K562 (cell line): ENCODE results near the gene C1orf167. TPM values are rescaled to one million over a fixed set of nuclear protein-coding genes. Genes with fewer than 3 reads are reported as not detected.

Experiments used
- CBX1 ChIP-seq: sonication (generic); IDR thresholded peaks from 2 replicates; pipeline ENCODE4 v1.6.1; 2016; ENCODE audit warnings: antibody characterized with exemption, low read depth, mild to moderate bottlenecking
- CCAR2 ChIP-seq: fragments of 200-400 bp; formaldehyde crosslinking; IDR thresholded peaks from 2 replicates; pipeline ENCODE4 v1.6.1; 2017; ENCODE audit warnings: mild to moderate bottlenecking, low read depth, low read length
- EGR1 ChIP-seq: fragments of 450-650 bp; conservative IDR thresholded peaks from 2 replicates; pipeline ENCODE4 v1.6.1; 2017; ENCODE audit warnings: mild to moderate bottlenecking
- KHSRP ChIP-seq: fragments of 450-650 bp; IDR thresholded peaks from 2 replicates; pipeline ENCODE4 v1.6.1; 2017
- PTBP1 ChIP-seq: fragments of 200-400 bp; formaldehyde crosslinking; IDR thresholded peaks from 2 replicates; pipeline ENCODE4 v1.6.1; 2017; ENCODE audit warnings: low read depth, low read length
- RBM15 ChIP-seq: fragments of 200-400 bp; formaldehyde crosslinking; IDR thresholded peaks from 2 replicates; pipeline ENCODE4 v1.6.1; 2018; ENCODE audit warnings: mild to moderate bottlenecking, low read length, moderate library complexity; ENCODE audit not compliant: insufficient read depth
- RBM25 ChIP-seq: fragments of 200-400 bp; formaldehyde crosslinking; IDR thresholded peaks from 2 replicates; pipeline ENCODE4 v1.6.1; 2018; ENCODE audit warnings: low read length, low read depth, moderate library complexity; ENCODE audit not compliant: severe bottlenecking
- SIN3B ChIP-seq: fragments of 450-650 bp; IDR thresholded peaks from 2 replicates; pipeline ENCODE4 v1.6.1; 2017; ENCODE audit warnings: low read depth, mild to moderate bottlenecking, moderate library complexity
- SMARCA5 ChIP-seq: fragments of 450-650 bp; IDR thresholded peaks from 2 replicates; pipeline ENCODE4 v1.6.1; 2016
- ZFP36 ChIP-seq: fragments of 150-350 bp; IDR thresholded peaks from 2 replicates; pipeline ENCODE4 v1.6.1; 2018; ENCODE audit warnings: low read length, low read depth; ENCODE audit not compliant: partially characterized antibody
- ZNF316 ChIP-seq: fragments of 450-650 bp; IDR thresholded peaks from 2 replicates; pipeline ENCODE4 v1.6.1; 2016
- polyA plus RNA-seq, 8 experiments: library from polyadenylated mRNA; depleted of rRNA in 4 of 8; stranded (reverse) in 5 of 8; unstranded in 3 of 8; fragments of >200 nt; fragmentation: Nextera tagmentation in 2 of 8; fragmentation: Illumina TruSeq in 1 of 8; extraction: Ambion mirVana in 2 of 8; extraction: Trizol in 1 of 8; gene quantifications; 2 replicates each; pipeline versions ENCODE4 v1.2.1 to v1.2.3, GENCODE V29; 2011 to 2014; ENCODE audit warnings: inconsistent platforms in 1 of 8, missing spikeins in 1 of 8
- total RNA-seq, 7 experiments: library from RNA; depleted of rRNA in 6 of 7; stranded (reverse); fragments of >200 nt in 6 of 7; fragmentation: Illumina TruSeq in 2 of 7; extraction: Trizol in 2 of 7; gene quantifications; 2 replicates each; pipeline versions ENCODE4 v1.2.1 to v1.2.3, GENCODE V29; 2011 to 2021; ENCODE audit warnings: low replicate concordance in 1 of 7
- TF ChIP-seq, protein P1 (sequence below): fragments of 450-650 bp; formaldehyde crosslinking; IDR thresholded peaks from 2 replicates; pipeline ENCODE4 v1.4.0; 2022; ENCODE audit warnings: mild to moderate bottlenecking, moderate library complexity
- TF ChIP-seq, protein P2 (sequence below): sonication (generic); formaldehyde crosslinking; IDR thresholded peaks from 2 replicates; pipeline ENCODE4 v1.8.1; 2023; ENCODE audit warnings: mild to moderate bottlenecking, missing genetic modification reagents

The C1orf167 gene
- total and polyA plus RNA-seq, 9 of the 15 experiments (the other 6 are each of a cell fraction or from before 2014, with no cell fraction given) = 0.22 to 0.86 (median 0.31) TPM; not detected in 2

DNA sequence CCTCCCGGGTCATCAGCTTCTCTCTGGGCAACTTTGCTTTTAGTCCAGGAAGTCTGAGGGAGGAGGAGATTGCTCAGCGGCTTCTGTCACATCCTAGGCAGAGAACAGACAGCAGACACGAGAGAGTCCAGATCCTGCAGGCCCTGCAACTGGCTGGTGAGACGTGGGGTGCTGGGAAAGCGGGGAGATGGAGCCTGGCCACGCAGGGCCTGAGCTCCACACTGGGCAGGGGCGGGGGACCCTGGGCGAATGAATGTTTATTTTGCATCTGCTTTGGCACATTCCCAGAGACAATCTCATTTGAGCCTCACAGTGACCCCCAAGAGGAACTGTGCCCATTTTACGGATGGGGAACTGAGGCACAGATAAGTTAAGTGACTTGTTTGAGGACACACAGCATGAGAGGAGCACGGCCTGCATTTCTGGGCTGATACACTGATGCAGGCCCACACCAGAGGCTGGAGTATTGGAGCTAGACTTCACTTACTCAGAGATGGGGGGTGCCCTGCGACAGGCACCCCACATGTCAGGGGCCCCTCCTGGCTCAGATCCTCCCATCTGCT lies 9.6 kb downstream of the C1orf167 start (continued):
- TF ChIP-seq, protein P1, sequence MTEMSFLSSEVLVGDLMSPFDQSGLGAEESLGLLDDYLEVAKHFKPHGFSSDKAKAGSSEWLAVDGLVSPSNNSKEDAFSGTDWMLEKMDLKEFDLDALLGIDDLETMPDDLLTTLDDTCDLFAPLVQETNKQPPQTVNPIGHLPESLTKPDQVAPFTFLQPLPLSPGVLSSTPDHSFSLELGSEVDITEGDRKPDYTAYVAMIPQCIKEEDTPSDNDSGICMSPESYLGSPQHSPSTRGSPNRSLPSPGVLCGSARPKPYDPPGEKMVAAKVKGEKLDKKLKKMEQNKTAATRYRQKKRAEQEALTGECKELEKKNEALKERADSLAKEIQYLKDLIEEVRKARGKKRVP (CRISPR knock-in tag) = no peak
- TF ChIP-seq CCAR2 (no peak), PTBP1 (0 out of 2 replicates have a peak, but pooled peaks have one; percentile 58), RBM15 (no peak), KHSRP (no peak), EGR1 (no peak), CBX1 (peak; percentile 75; the same call in 1 of the 2 replicates), RBM25 (peak; percentile 89), SMARCA5 (peak; percentile 72; the same call in 1 of the 2 replicates), ZNF316 (no peak), ZFP36 (peak; percentile 55), SIN3B (no peak)
- TF ChIP-seq, protein P2, sequence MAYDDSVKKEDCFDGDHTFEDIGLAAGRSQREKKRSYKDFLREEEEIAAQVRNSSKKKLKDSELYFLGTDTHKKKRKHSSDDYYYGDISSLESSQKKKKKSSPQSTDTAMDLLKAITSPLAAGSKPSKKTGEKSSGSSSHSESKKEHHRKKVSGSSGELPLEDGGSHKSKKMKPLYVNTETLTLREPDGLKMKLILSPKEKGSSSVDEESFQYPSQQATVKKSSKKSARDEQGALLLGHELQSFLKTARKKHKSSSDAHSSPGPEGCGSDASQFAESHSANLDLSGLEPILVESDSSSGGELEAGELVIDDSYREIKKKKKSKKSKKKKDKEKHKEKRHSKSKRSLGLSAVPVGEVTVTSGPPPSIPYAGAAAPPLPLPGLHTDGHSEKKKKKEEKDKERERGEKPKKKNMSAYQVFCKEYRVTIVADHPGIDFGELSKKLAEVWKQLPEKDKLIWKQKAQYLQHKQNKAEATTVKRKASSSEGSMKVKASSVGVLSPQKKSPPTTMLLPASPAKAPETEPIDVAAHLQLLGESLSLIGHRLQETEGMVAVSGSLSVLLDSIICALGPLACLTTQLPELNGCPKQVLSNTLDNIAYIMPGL (CRISPR knock-in tag) = no peak
- TF ChIP-seq, all 486 proteins: peak for 11
